ENCODE results near the gene PGA4.
"Not testable (repeated sequence)": the region's sequence is repeated elsewhere in the genome, so short reads cannot be mapped to it uniquely, and the experiment has no call there.

- TF ChIP-seq CTCF (IDR thresholded peaks at IDR 0.05; ENCODE audit: borderline replicate concordance, extremely low read depth, low read length, poor library complexity, severe bottlenecking); EZH2 (IDR thresholded peaks at IDR 0.05; ENCODE audit: borderline replicate concordance, low read depth, low read length, severe bottlenecking): not testable (repeated sequence)
These were observed 19.4 kb downstream of the PGA4 start for GRCh38 chr11:61241526-61241925.
